ENCODE measurements around the gene BTF3.

DNA sequence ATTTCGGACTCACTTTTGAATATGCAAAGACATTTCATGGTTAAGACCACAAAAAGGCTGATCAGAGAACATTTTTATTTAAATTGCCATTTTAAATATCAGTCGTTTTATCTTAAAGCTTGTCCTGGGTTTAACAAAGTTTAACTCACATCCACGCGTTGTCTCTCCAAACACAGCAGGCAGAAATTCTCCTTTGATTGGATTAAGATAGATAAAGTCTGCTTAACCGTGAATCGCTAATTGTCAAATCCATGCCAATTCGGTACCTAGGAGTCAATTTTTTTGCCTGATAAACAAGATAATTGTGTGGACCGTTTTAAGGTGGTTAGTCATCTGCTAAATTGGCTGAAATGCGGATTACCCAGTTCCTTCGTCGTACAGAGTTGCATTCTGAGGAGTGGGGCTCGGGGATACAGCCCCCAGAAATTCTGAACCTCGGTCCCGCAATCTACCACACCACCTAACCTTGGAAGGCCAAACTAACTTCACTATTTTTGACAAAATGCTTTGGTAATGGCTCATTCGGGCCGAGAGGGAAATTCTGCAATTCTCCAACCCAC is 665 bp upstream of the BTF3 start:
- TF ChIP-seq EP300 (IDR thresholded peaks at IDR 0.05): no peak
- TF ChIP-seq, protein P1, sequence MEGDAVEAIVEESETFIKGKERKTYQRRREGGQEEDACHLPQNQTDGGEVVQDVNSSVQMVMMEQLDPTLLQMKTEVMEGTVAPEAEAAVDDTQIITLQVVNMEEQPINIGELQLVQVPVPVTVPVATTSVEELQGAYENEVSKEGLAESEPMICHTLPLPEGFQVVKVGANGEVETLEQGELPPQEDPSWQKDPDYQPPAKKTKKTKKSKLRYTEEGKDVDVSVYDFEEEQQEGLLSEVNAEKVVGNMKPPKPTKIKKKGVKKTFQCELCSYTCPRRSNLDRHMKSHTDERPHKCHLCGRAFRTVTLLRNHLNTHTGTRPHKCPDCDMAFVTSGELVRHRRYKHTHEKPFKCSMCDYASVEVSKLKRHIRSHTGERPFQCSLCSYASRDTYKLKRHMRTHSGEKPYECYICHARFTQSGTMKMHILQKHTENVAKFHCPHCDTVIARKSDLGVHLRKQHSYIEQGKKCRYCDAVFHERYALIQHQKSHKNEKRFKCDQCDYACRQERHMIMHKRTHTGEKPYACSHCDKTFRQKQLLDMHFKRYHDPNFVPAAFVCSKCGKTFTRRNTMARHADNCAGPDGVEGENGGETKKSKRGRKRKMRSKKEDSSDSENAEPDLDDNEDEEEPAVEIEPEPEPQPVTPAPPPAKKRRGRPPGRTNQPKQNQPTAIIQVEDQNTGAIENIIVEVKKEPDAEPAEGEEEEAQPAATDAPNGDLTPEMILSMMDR (IDR thresholded peaks at IDR 0.05): no peak
